ENCODE data around the gene CAPS2.

Gene CAPS2

DNA sequence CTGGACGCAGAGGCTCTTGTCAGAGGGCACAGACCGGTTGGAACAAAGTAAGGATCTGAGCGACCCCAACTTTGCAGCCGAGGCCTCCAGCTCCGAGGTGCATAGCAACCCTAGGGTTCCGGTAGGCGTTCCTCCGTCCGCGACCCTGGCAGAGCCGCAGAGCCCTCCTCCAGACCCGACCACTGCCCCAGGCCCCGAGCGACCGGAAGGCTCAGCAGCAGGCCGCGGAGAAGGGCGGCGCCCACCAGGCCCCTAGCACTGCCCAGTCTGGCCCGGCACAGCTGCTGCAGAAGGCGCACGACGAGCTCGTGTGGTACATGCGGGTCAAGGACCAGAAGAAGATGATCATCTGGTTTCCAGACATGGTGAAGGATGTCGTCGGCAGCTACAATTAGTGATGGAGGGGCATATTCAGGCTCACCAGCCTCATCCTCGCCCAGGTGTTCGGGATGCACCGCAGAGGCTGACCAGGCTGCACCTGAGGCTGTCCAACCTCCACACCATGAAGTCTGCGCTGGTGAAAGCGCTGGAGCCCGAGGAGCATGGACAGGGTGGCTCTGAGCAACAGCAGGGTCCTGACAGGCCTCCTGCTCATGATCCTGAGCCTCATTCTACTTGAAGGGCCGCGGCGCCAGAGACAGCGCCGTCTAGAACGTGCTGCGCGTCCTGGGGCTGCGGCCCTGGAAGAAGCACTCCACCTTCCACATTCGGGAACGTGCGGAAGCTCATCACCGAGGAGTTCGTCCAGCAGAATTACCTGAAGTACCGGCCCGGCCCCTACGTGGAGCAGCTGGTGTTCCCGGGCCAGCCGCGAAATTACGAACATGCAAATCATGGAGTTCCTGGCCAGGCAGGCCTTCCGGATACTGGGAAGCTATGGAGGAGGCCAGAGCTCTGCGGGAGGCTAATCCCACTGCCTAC, 24.5 kb downstream of the CAPS2 start:
- WGBS (ENCODE audit: insufficient coverage, insufficient read length): no CpG with 5 or more reads among the region's 56 CpGs
- no peaks in the 10 kb centered on the region for H3K4me1 ChIP-seq (ENCODE audit: control insufficient read depth, insufficient read depth, low read length)

DNA sequence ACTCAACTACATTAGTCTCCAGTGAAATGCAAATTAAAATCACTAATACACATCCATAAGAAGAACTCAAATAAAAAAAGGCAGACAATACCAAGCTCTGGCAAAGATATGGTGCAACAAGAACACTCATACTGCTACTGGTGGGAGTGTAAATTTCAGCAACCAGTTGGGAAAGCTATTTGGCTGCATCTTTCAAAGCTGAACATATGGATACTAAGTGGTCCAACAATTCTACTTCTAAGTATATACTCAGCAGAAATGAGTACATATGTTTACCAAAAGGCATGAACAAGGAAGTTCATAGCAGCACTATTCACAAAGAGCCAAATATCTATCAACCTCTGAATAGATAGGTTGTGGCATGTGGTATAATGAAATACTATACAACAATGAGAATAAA, 27.3 kb downstream of the CAPS2 start:
- no peak overlapping the region for H3K4me3 ChIP-seq (ENCODE audit: low read length)
- H3K27ac ChIP-seq (ENCODE audit: low read length): no peak overlapping the region
- no peaks in the 10 kb centered on the region for H3K27me3 ChIP-seq (ENCODE audit: control insufficient read depth, insufficient read depth, low read length)
- H3K4me1 ChIP-seq (ENCODE audit: control insufficient read depth, insufficient read depth, low read length): no peaks in the 10 kb centered on the region
- H3K9me3 ChIP-seq (ENCODE audit: control insufficient read depth, insufficient read depth, low read length): no peaks in the 10 kb centered on the region
- DNase-seq (ENCODE audit: low read depth, low spot score): no peak
- no peaks in the 10 kb centered on the region for H3K36me3 ChIP-seq (ENCODE audit: control insufficient read depth, insufficient read depth, low read length)

More for the DNA sequence above, 24.5 kb downstream of the CAPS2 start:
- no peaks in the 10 kb centered on the region for H3K27me3 ChIP-seq (ENCODE audit: control insufficient read depth, insufficient read depth, low read length)
- H3K27ac ChIP-seq (ENCODE audit: low read length): no peak overlapping the region
- no peaks in the 10 kb centered on the region for H3K36me3 ChIP-seq (ENCODE audit: control insufficient read depth, insufficient read depth, low read length)
- no peak for DNase-seq (ENCODE audit: low read depth, low spot score)
- no peak overlapping the region for H3K4me3 ChIP-seq (ENCODE audit: low read length)
- no peaks in the 10 kb centered on the region for H3K9me3 ChIP-seq (ENCODE audit: control insufficient read depth, insufficient read depth, low read length)

DNA sequence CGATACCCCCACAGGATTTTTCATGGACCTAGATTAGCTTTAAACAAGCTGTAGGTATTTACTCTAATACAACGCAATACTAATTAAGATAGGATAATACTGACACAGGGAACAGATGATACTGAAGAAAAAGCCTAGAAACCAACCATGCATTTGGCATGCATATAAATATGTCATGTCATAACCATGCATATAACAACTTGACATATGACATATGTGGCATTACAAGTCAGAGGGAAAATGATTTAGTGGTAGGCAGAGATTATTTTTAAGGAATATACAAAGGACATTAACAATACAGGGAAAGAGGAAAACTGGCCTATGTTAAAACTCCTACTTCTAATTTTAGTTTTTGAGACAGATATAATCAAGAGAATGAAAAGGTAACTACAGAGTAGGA, 27.9 kb downstream of the CAPS2 start:
- WGBS (ENCODE audit: insufficient coverage, insufficient read length): no CpG with 5 or more reads among the region's 2 CpGs
- Histone ChIP-seq H3K27ac (ENCODE audit: low read length) (no peak overlapping the region), H3K4me1 (ENCODE audit: control insufficient read depth, insufficient read depth, low read length) (no peaks in the 10 kb centered on the region), H3K27me3 (ENCODE audit: control insufficient read depth, insufficient read depth, low read length) (no peaks in the 10 kb centered on the region), H3K4me3 (ENCODE audit: low read length) (no peak overlapping the region), H3K9me3 (ENCODE audit: control insufficient read depth, insufficient read depth, low read length) (no peaks in the 10 kb centered on the region), H3K36me3 (ENCODE audit: control insufficient read depth, insufficient read depth, low read length) (no peaks in the 10 kb centered on the region)
- no peak for DNase-seq (ENCODE audit: low read depth, low spot score)

DNA sequence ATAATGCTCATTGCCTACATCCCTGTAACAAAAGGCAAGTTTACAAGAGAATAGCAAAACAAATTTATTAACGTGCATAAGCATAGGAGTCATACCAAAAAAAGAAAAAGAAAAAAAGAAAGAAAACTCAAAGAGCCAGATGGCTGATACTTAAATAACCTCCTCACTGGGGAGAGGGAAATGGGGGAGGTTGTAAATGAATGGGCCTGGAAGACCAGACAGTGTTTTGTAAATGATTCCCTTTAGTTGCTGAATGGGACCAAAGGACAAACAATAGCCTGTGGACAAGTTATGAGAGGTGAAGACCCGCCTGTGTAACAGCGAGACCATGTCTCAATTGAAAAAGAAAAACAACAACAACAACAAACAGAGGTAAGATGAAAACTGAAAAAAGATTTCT, 35.3 kb downstream of the CAPS2 start:
- Histone ChIP-seq H3K36me3 (ENCODE audit: control insufficient read depth, insufficient read depth, low read length) (no peaks in the 10 kb centered on the region), H3K27ac (ENCODE audit: low read length) (no peak overlapping the region), H3K4me3 (ENCODE audit: low read length) (no peak overlapping the region), H3K4me1 (ENCODE audit: control insufficient read depth, insufficient read depth, low read length) (no peaks in the 10 kb centered on the region; the same call in 1 of the 2 replicates), H3K9me3 (ENCODE audit: control insufficient read depth, insufficient read depth, low read length) (no peaks in the 10 kb centered on the region), H3K27me3 (ENCODE audit: control insufficient read depth, insufficient read depth, low read length) (no peaks in the 10 kb centered on the region)
- DNase-seq (ENCODE audit: low read depth, low spot score): no peak
- WGBS (ENCODE audit: insufficient coverage, insufficient read length): no CpG with 5 or more reads among the region's 3 CpGs

DNA sequence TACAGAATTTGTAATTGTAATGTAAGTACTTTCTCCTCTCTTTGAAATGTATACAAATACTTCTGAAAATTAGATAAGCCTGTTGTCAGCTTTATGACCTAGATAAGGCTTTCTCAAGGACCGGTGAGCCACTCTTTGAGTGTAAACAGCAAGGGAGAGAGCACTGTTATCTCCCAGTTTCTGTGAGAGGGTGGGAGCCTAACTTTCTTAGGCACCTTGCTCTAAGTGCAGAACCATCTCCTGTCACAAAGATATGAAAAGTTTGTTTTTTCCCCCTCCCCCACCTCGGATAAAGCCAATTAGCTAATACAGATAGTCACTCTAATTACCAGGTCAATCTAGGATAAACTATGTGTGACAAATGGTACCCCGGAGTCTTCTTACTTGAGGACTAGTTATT, 35.8 kb downstream of the CAPS2 start:
- WGBS (ENCODE audit: insufficient coverage, insufficient read length): no CpG with 5 or more reads among the region's 3 CpGs
- Histone ChIP-seq H3K4me1 (ENCODE audit: control insufficient read depth, insufficient read depth, low read length) (no peaks in the 10 kb centered on the region; the same call in 1 of the 2 replicates), H3K27ac (ENCODE audit: low read length) (no peak overlapping the region), H3K9me3 (ENCODE audit: control insufficient read depth, insufficient read depth, low read length) (no peaks in the 10 kb centered on the region), H3K4me3 (ENCODE audit: low read length) (no peak overlapping the region), H3K27me3 (ENCODE audit: control insufficient read depth, insufficient read depth, low read length) (no peaks in the 10 kb centered on the region), H3K36me3 (ENCODE audit: control insufficient read depth, insufficient read depth, low read length) (no peaks in the 10 kb centered on the region)
- no peak for DNase-seq (ENCODE audit: low read depth, low spot score)

DNA sequence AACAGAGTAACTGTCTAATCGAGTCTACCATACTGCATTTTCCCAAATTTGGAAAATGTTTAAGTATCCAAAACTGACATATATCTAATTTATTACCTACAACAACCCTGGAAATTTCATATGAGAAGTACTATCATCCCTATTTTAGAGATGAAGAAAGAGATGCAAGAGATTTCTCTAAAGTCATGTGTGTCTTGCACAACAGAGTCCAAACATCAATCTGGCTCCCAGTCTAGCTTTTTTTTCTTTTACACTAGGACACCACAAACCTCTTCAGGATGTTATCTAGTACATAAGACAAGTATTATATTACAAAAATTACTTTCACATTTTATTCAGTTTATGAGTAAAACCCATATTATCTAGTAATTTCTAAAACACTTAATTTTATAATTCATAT, 39.1 kb downstream of the CAPS2 start:
- no peaks in the 10 kb centered on the region for H3K36me3 ChIP-seq (ENCODE audit: control insufficient read depth, insufficient read depth, low read length)
- DNase-seq (ENCODE audit: low read depth, low spot score): no peak
- no peaks in the 10 kb centered on the region for H3K27me3 ChIP-seq (ENCODE audit: control insufficient read depth, insufficient read depth, low read length)
- H3K9me3 ChIP-seq (ENCODE audit: control insufficient read depth, insufficient read depth, low read length): no peaks in the 10 kb centered on the region
- no peaks in the 10 kb centered on the region; the same call in 1 of the 2 replicates for H3K4me1 ChIP-seq (ENCODE audit: control insufficient read depth, insufficient read depth, low read length)
- WGBS (ENCODE audit: insufficient coverage, insufficient read length): no CpG with 5 or more reads among the region's 1 CpG
- H3K27ac ChIP-seq (ENCODE audit: low read length): no peak overlapping the region
- no peak overlapping the region for H3K4me3 ChIP-seq (ENCODE audit: low read length)

DNA sequence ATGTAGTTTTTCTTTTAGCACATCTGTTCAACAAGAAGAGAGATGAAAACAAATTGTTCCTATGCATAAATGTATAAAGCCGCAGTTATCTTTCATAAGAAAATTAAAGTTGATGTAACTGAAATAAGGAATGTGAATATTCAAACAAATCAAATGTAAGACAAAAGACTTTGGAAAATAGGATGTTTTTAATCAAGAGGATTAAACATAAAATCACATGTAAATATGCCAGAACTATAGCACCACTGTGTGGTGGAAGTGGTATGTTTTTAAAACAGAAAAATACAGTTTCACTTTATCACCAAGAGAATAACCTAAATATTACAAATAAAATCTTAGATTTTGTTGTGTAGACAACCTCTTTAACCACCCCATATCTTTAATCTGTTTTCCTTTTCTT, 40.4 kb downstream of the CAPS2 start:
- no peaks in the 10 kb centered on the region; the same call in 1 of the 2 replicates for H3K4me1 ChIP-seq (ENCODE audit: control insufficient read depth, insufficient read depth, low read length)
- H3K36me3 ChIP-seq (ENCODE audit: control insufficient read depth, insufficient read depth, low read length): no peaks in the 10 kb centered on the region
- no peaks in the 10 kb centered on the region for H3K27me3 ChIP-seq (ENCODE audit: control insufficient read depth, insufficient read depth, low read length)
- no peak for DNase-seq (ENCODE audit: low read depth, low spot score)
- WGBS (ENCODE audit: insufficient coverage, insufficient read length): no CpG with 5 or more reads among the region's 1 CpG
- no peak overlapping the region for H3K27ac ChIP-seq (ENCODE audit: low read length)
- H3K4me3 ChIP-seq (ENCODE audit: low read length): no peak overlapping the region
- H3K9me3 ChIP-seq (ENCODE audit: control insufficient read depth, insufficient read depth, low read length): no peaks in the 10 kb centered on the region

DNA sequence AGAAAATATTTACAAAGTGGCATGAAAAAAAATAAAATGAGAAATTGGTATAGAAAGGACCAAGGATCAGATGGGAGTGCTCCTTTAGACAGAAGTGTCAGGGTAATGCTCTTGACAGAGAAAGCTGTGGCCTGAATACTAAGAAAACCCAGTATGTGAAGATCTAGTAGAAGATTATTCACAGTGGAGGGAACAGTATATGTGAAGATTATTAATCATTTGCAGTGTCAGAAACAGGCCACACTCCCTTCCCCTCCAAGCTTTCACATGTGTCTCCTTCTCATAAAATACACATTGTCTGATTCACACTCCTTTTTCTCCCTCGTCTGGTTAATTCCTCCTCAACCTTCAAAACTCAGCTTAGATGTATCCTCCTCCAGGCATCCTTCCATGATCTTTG, 41.3 kb downstream of the CAPS2 start:
- Histone ChIP-seq H3K9me3 (ENCODE audit: control insufficient read depth, insufficient read depth, low read length) (no peaks in the 10 kb centered on the region), H3K36me3 (ENCODE audit: control insufficient read depth, insufficient read depth, low read length) (no peaks in the 10 kb centered on the region), H3K4me1 (ENCODE audit: control insufficient read depth, insufficient read depth, low read length) (no peaks in the 10 kb centered on the region), H3K27me3 (ENCODE audit: control insufficient read depth, insufficient read depth, low read length) (no peaks in the 10 kb centered on the region), H3K27ac (ENCODE audit: low read length) (no peak overlapping the region), H3K4me3 (ENCODE audit: low read length) (no peak overlapping the region)
- WGBS (ENCODE audit: insufficient coverage, insufficient read length): no CpG with 5 or more reads among the region's 1 CpG
- DNase-seq (ENCODE audit: low read depth, low spot score): no peak

DNA sequence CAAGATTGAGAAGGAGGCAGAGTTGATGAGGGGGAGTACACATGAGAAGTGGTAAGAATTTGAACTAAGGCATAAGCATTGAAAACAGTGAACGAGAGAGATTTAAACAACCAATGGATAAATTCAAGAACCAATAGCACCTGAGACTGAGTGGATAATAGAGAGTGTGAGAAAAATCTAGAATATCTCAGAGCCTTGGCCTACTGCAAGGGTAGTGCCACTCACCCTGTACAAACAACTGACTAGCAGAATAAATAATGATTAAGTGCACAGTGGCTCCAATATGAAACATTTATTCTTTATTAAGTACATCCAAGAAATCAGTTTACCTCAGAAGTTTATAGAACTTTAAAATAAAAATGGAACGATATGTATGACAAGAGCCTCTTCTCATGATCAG, 54.4 kb downstream of the CAPS2 start:
- no CpG with 5 or more reads among the region's 2 CpGs for WGBS (ENCODE audit: insufficient coverage, insufficient read length)
- Histone ChIP-seq H3K27ac (ENCODE audit: low read length) (no peak overlapping the region), H3K9me3 (ENCODE audit: control insufficient read depth, insufficient read depth, low read length) (no peaks in the 10 kb centered on the region), H3K27me3 (ENCODE audit: control insufficient read depth, insufficient read depth, low read length) (no peaks in the 10 kb centered on the region), H3K4me1 (ENCODE audit: control insufficient read depth, insufficient read depth, low read length) (no peaks in the 10 kb centered on the region), H3K4me3 (ENCODE audit: low read length) (no peak overlapping the region), H3K36me3 (ENCODE audit: control insufficient read depth, insufficient read depth, low read length) (no peaks in the 10 kb centered on the region)
- no peak for DNase-seq (ENCODE audit: low read depth, low spot score)

DNA sequence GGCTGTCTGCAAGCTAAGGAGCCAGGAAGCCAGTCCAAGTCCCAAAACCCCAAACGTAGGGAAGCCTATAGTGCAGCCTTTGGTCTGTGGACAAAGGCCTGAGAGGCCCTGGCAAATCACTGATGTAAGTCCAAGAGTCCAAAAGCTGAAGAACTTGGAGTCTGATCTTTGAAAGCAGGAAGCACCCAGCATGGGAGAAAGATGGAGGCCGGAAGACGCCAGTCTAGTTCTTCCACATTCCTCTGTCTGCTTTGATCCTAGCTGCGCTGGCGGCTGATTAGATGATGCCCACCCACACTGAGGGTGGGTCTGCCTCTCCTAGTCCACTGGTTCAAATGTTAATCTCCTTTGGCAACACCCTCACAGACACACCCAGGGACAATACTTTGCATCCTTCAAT, 58.5 kb downstream of the CAPS2 start:
- H3K27me3 ChIP-seq (ENCODE audit: control insufficient read depth, insufficient read depth, low read length): no peaks in the 10 kb centered on the region
- no CpG with 5 or more reads among the region's 5 CpGs for WGBS (ENCODE audit: insufficient coverage, insufficient read length)
- no peaks in the 10 kb centered on the region for H3K36me3 ChIP-seq (ENCODE audit: control insufficient read depth, insufficient read depth, low read length)
- no peaks in the 10 kb centered on the region for H3K4me1 ChIP-seq (ENCODE audit: control insufficient read depth, insufficient read depth, low read length)
- H3K9me3 ChIP-seq (ENCODE audit: control insufficient read depth, insufficient read depth, low read length): no peaks in the 10 kb centered on the region
- no peak overlapping the region for H3K27ac ChIP-seq (ENCODE audit: low read length)
- no peak for DNase-seq (ENCODE audit: low read depth, low spot score)
- no peak overlapping the region for H3K4me3 ChIP-seq (ENCODE audit: low read length)

DNA sequence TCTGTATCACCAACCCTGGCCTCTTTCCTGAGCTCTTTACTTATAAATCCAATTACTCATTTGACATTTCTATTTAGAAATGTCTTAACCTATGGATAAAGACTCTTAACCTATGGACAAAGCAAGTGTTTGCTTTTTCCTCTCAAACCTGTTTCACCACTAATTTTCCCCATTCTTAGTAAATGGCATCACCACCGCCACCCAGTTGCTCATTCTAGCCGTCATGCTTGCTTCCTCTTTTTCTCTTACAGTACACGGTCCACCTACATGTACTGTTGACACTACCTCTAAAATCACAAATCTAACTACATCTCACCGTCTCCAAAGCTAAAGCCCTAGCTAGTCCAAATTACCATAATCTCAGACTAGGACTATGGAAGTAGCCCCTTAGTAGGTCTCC, 60.0 kb downstream of the CAPS2 start:
- H3K9me3 ChIP-seq (ENCODE audit: control insufficient read depth, insufficient read depth, low read length): no peaks in the 10 kb centered on the region

More for the DNA sequence above, 60.0 kb downstream of the CAPS2 start:
- no peaks in the 10 kb centered on the region for H3K27me3 ChIP-seq (ENCODE audit: control insufficient read depth, insufficient read depth, low read length)
- no peak overlapping the region for H3K4me3 ChIP-seq (ENCODE audit: low read length)
- H3K4me1 ChIP-seq (ENCODE audit: control insufficient read depth, insufficient read depth, low read length): no peaks in the 10 kb centered on the region
- no peak for DNase-seq (ENCODE audit: low read depth, low spot score)
- no peaks in the 10 kb centered on the region for H3K36me3 ChIP-seq (ENCODE audit: control insufficient read depth, insufficient read depth, low read length)
- 100% methylated on average over 2 of the region's 4 CpGs for WGBS (ENCODE audit: insufficient coverage, insufficient read length)
- no peak overlapping the region for H3K27ac ChIP-seq (ENCODE audit: low read length)
